K562 (cell line): Measurements from ENCODE around the gene ZNF471. TPM values are rescaled to one million over a fixed set of nuclear protein-coding genes. Genes with fewer than 3 reads are reported as not detected.
A peak's percentile ranks its signal among the peaks of the same experiment; 100 is the strongest.

ENCODE experiments used
- AFF1 ChIP-seq, 2 experiments: fragments of 450-650 bp; IDR thresholded peaks; 2 replicates each; pipeline ENCODE4 v1.6.1; 2018; ENCODE audit warnings: mild to moderate bottlenecking in 2 of 2, low read depth in 1 of 2; ENCODE audit not compliant: partially characterized antibody in 2 of 2
- CEBPB ChIP-seq: fragments of 450-650 bp; IDR thresholded peaks from 2 replicates; pipeline ENCODE4 v1.6.1; 2016; ENCODE audit warnings: missing genetic modification characterization, missing compliant biosample characterization
- HCFC1 ChIP-seq: IDR thresholded peaks from 2 replicates; pipeline ENCODE4 v1.6.1; 2012; ENCODE audit warnings: low read depth, low read length, improper control_type of control experiment
- MAZ ChIP-seq, 2 experiments: fragments of 450-650 bp in 1 of 2; sonication (generic) in 1 of 2; formaldehyde crosslinking; IDR thresholded peaks in 1 of 2; conservative IDR thresholded peaks in 1 of 2; 2 replicates each; pipeline versions ENCODE4 v1.4.0 to v1.5.0; 2020; ENCODE audit warnings: mild to moderate bottlenecking in 1 of 2, missing genetic modification reagents in 1 of 2
- ZNF143 ChIP-seq: sonication (generic); formaldehyde crosslinking; IDR thresholded peaks from 2 replicates; pipeline ENCODE4 v1.9.0; 2022; ENCODE audit warnings: mild to moderate bottlenecking, missing genetic modification reagents
- polyA plus RNA-seq, 8 experiments: library from polyadenylated mRNA; depleted of rRNA in 4 of 8; stranded (reverse) in 5 of 8; unstranded in 3 of 8; fragments of >200 nt; fragmentation: Nextera tagmentation in 2 of 8; fragmentation: Illumina TruSeq in 1 of 8; extraction: Ambion mirVana in 2 of 8; extraction: Trizol in 1 of 8; gene quantifications; 2 replicates each; pipeline versions ENCODE4 v1.2.1 to v1.2.3, GENCODE V29; 2011 to 2014; ENCODE audit warnings: inconsistent platforms in 1 of 8, missing spikeins in 1 of 8
- total RNA-seq, 7 experiments: library from RNA; depleted of rRNA in 6 of 7; stranded (reverse); fragments of >200 nt in 6 of 7; fragmentation: Illumina TruSeq in 2 of 7; extraction: Trizol in 2 of 7; gene quantifications; 2 replicates each; pipeline versions ENCODE4 v1.2.1 to v1.2.3, GENCODE V29; 2011 to 2021; ENCODE audit warnings: low replicate concordance in 1 of 7
- TF ChIP-seq, protein P1 (sequence below): fragments of 450-650 bp; IDR thresholded peaks from 2 replicates; pipeline ENCODE4 v1.6.1; 2016; ENCODE audit warnings: mild to moderate bottlenecking, moderate library complexity

Gene ZNF471
- total and polyA plus RNA-seq, 9 of the 15 experiments (the other 6 are each of a cell fraction or from before 2014, with no cell fraction given) = not detected

DNA sequence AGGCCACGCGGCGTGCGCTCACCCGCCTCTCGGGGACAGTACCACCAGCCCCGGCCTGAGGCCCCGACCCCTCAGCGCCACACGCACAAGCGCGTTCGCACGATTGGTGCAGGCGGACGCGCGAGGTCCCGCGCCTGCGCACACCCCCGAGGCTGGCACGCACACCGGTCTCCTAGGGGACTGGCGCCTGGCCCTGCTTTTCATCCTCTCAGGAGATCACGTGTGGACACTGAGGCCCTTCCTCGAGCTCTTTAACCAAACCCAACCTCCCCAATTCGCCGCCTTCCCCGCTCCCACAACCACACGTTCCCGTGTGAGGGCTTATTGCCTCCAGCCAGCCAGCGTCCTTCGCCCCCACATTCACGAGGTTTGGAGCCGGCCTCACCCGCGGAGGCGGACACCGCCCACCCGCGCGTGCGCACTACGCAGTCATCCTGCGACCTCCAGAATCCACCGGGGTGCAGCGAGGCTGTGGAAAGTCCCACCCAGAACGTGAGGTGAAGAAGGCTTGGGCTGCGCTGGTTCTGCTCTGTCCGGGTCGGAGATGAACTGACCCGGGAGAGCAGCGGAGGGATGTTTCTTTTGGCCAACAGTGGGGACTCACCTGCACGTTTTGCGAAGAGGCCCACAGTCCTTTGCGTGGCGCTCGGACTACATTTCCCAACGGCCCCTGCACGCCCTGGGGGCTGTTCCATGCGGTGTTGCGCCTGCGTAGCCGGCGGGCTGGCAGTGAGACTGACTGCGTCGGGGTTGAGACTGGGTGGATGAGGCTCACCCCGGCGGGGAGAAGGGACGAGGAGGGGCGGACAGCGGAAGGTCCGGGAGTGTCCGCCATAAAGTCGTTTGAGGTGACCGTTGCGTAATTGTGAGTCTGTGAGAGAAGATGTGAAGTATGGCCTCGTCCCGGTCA is 30.0 kb upstream of the ZNF471 start (continued):
- TF ChIP-seq, protein P1, sequence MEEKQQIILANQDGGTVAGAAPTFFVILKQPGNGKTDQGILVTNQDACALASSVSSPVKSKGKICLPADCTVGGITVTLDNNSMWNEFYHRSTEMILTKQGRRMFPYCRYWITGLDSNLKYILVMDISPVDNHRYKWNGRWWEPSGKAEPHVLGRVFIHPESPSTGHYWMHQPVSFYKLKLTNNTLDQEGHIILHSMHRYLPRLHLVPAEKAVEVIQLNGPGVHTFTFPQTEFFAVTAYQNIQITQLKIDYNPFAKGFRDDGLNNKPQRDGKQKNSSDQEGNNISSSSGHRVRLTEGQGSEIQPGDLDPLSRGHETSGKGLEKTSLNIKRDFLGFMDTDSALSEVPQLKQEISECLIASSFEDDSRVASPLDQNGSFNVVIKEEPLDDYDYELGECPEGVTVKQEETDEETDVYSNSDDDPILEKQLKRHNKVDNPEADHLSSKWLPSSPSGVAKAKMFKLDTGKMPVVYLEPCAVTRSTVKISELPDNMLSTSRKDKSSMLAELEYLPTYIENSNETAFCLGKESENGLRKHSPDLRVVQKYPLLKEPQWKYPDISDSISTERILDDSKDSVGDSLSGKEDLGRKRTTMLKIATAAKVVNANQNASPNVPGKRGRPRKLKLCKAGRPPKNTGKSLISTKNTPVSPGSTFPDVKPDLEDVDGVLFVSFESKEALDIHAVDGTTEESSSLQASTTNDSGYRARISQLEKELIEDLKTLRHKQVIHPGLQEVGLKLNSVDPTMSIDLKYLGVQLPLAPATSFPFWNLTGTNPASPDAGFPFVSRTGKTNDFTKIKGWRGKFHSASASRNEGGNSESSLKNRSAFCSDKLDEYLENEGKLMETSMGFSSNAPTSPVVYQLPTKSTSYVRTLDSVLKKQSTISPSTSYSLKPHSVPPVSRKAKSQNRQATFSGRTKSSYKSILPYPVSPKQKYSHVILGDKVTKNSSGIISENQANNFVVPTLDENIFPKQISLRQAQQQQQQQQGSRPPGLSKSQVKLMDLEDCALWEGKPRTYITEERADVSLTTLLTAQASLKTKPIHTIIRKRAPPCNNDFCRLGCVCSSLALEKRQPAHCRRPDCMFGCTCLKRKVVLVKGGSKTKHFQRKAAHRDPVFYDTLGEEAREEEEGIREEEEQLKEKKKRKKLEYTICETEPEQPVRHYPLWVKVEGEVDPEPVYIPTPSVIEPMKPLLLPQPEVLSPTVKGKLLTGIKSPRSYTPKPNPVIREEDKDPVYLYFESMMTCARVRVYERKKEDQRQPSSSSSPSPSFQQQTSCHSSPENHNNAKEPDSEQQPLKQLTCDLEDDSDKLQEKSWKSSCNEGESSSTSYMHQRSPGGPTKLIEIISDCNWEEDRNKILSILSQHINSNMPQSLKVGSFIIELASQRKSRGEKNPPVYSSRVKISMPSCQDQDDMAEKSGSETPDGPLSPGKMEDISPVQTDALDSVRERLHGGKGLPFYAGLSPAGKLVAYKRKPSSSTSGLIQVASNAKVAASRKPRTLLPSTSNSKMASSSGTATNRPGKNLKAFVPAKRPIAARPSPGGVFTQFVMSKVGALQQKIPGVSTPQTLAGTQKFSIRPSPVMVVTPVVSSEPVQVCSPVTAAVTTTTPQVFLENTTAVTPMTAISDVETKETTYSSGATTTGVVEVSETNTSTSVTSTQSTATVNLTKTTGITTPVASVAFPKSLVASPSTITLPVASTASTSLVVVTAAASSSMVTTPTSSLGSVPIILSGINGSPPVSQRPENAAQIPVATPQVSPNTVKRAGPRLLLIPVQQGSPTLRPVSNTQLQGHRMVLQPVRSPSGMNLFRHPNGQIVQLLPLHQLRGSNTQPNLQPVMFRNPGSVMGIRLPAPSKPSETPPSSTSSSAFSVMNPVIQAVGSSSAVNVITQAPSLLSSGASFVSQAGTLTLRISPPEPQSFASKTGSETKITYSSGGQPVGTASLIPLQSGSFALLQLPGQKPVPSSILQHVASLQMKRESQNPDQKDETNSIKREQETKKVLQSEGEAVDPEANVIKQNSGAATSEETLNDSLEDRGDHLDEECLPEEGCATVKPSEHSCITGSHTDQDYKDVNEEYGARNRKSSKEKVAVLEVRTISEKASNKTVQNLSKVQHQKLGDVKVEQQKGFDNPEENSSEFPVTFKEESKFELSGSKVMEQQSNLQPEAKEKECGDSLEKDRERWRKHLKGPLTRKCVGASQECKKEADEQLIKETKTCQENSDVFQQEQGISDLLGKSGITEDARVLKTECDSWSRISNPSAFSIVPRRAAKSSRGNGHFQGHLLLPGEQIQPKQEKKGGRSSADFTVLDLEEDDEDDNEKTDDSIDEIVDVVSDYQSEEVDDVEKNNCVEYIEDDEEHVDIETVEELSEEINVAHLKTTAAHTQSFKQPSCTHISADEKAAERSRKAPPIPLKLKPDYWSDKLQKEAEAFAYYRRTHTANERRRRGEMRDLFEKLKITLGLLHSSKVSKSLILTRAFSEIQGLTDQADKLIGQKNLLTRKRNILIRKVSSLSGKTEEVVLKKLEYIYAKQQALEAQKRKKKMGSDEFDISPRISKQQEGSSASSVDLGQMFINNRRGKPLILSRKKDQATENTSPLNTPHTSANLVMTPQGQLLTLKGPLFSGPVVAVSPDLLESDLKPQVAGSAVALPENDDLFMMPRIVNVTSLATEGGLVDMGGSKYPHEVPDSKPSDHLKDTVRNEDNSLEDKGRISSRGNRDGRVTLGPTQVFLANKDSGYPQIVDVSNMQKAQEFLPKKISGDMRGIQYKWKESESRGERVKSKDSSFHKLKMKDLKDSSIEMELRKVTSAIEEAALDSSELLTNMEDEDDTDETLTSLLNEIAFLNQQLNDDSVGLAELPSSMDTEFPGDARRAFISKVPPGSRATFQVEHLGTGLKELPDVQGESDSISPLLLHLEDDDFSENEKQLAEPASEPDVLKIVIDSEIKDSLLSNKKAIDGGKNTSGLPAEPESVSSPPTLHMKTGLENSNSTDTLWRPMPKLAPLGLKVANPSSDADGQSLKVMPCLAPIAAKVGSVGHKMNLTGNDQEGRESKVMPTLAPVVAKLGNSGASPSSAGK = peak; percentile 33; the same call in 1 of the 2 replicates
- TF ChIP-seq CEBPB (peak; percentile 69), ZNF143 (CRISPR knock-in tag) (peak; percentile 71), MAZ (CRISPR knock-in tag; conservative IDR thresholded peaks at IDR 0.05 in 1 of 2, IDR thresholded peaks at IDR 0.05 in 1 of 2) (0 out of 4 replicates have a peak, but pooled peaks of 1 of the 2 experiments have one; percentile 28), HCFC1 (peak; percentile 69), AFF1 (IDR thresholded peaks at IDR 0.05; ENCODE audit: low read depth in 1 of 2, partially characterized antibody in 2 of 2) (peak in 1 of 2 experiments; percentile 90)
